IMR-90 (cell line): ENCODE measurements around the gene MMP2. TPM values are rescaled to one million over a fixed set of nuclear protein-coding genes. Genes with fewer than 3 reads are reported as not detected.

Experiments used
- ATAC-seq: fragments of 200-7000 bp; cut with Tn5 transposase; 2 replicates; pipeline ENCODE4 v1.9.1; 2020; ENCODE audit warnings: low read depth, mild to moderate bottlenecking, moderate library complexity
- BruUV-seq: library from RNA; stranded (reverse); fragments of 400-500 nt; replicated peaks from 2 replicates; lab custom pipeline; 2021; lab: Mats Ljungman, UMichigan
- CTCF ChIA-PET: fragments of 300-600 bp; formaldehyde crosslinking; extraction: SDS; loops from one replicate; lab custom pipeline; 2021; ENCODE audit warnings: antibody characterized with exemption; lab: Yijun Ruan, JAX
- POLR2A ChIA-PET: fragments of 300-600 bp; sonication (Branson Sonifier 250); formaldehyde crosslinking; loops from one replicate; lab custom pipeline; 2022; ENCODE audit warnings: antibody characterized with exemption; ENCODE audit not compliant: unreplicated experiment; lab: Charles Lee
- DNase-seq: peaks from one replicate; pipeline ENCODE4 v3.0.0; 2013
- H2AFZ ChIP-seq: replicated peaks from 2 replicates; pipeline ENCODE3; 2013; ENCODE audit warnings: low read length, mild to moderate bottlenecking; ENCODE audit not compliant: poor library complexity
- H2AK5ac ChIP-seq: 2 replicates; pipeline ENCODE4 v1.6.1; 2013; ENCODE audit warnings: low read depth, low read length, inconsistent platforms
- H2AK9ac ChIP-seq: replicated peaks from 2 replicates; pipeline ENCODE3; 2013; ENCODE audit warnings: mild to moderate bottlenecking, low read depth, low read length, moderate library complexity; ENCODE audit not compliant: poor library complexity
- H2BK120ac ChIP-seq: 2 replicates; pipeline ENCODE4 v1.6.1; 2013; ENCODE audit warnings: low read depth, low read length, inconsistent platforms
- H2BK15ac ChIP-seq: 3 replicates; pipeline ENCODE4 v1.6.1; 2013; ENCODE audit warnings: low read depth, low read length, inconsistent platforms
- H2BK20ac ChIP-seq: 2 replicates; pipeline ENCODE4 v1.6.1; 2013; ENCODE audit warnings: low read depth, mild to moderate bottlenecking, inconsistent platforms, low read length, moderate library complexity
- H2BK5ac ChIP-seq: 2 replicates; pipeline ENCODE4 v1.6.1; 2013; ENCODE audit warnings: mild to moderate bottlenecking, low read depth, low read length, inconsistent platforms; ENCODE audit not compliant: poor library complexity, severe bottlenecking
- H3K14ac ChIP-seq: replicated peaks from 2 replicates; pipeline ENCODE4 v1.6.1; 2013; ENCODE audit warnings: low read depth, low read length, inconsistent platforms
- H3K18ac ChIP-seq: 2 replicates; pipeline ENCODE4 v1.6.1; 2013; ENCODE audit warnings: low read depth, low read length, control low read depth
- H3K23ac ChIP-seq: 2 replicates; pipeline ENCODE4 v1.6.1; 2013; ENCODE audit warnings: low read depth, low read length, inconsistent platforms
- H3K27ac ChIP-seq: 2 replicates; pipeline ENCODE4 v1.5.1; 2013; ENCODE audit warnings: mild to moderate bottlenecking, control low read depth, low read length; ENCODE audit not compliant: insufficient read depth
- H3K27me3 ChIP-seq: 2 replicates; pipeline ENCODE4 v1.6.1; 2013; ENCODE audit warnings: low read length; ENCODE audit not compliant: control insufficient read depth, insufficient read depth
- H3K36me3 ChIP-seq: 2 replicates; pipeline ENCODE4 v1.6.1; 2013; ENCODE audit warnings: low read length, mixed read lengths; ENCODE audit not compliant: control insufficient read depth, insufficient read depth
- H3K4ac ChIP-seq: 2 replicates; pipeline ENCODE4 v1.6.1; 2013; ENCODE audit warnings: low read depth, low read length, inconsistent platforms
- H3K4me1 ChIP-seq: 2 replicates; pipeline ENCODE4 v1.6.1; 2013; ENCODE audit warnings: low read length, mixed read lengths; ENCODE audit not compliant: control insufficient read depth, insufficient read depth
- H3K4me2 ChIP-seq: 2 replicates; pipeline ENCODE4 v1.6.1; 2013; ENCODE audit warnings: low read depth, mild to moderate bottlenecking, control low read depth, low read length, moderate library complexity
- H3K4me3 ChIP-seq: 2 replicates; pipeline ENCODE4 v1.5.1; 2013; ENCODE audit warnings: low read depth, mild to moderate bottlenecking, control low read depth, low read length, moderate library complexity; ENCODE audit not compliant: insufficient read depth
- H3K56ac ChIP-seq: 2 replicates; pipeline ENCODE4 v1.6.1; 2013; ENCODE audit warnings: low read length, inconsistent platforms; ENCODE audit not compliant: insufficient read depth; ENCODE audit errors: extremely low read depth
- H3K79me1 ChIP-seq, 2 experiments: 2 replicates each; pipeline ENCODE4 v1.6.1; 2013; ENCODE audit warnings: low read length in 2 of 2, inconsistent platforms in 1 of 2, low read depth in 1 of 2
- H3K9ac ChIP-seq: 2 replicates; pipeline ENCODE4 v1.6.1; 2013; ENCODE audit warnings: low read depth, low read length, control low read depth
- H3K9me1 ChIP-seq: 2 replicates; pipeline ENCODE4 v1.6.1; 2013; ENCODE audit warnings: low read length, inconsistent platforms; ENCODE audit not compliant: insufficient read depth
- H3K9me3 ChIP-seq: 2 replicates; pipeline ENCODE4 v1.6.1; 2013; ENCODE audit warnings: low read length; ENCODE audit not compliant: control insufficient read depth, insufficient read depth
- H4K20me1 ChIP-seq: 2 replicates; pipeline ENCODE4 v1.6.1; 2013; ENCODE audit warnings: low read length, inconsistent platforms; ENCODE audit not compliant: insufficient read depth
- H4K5ac ChIP-seq: 2 replicates; pipeline ENCODE4 v1.6.1; 2013; ENCODE audit warnings: mild to moderate bottlenecking, low read depth, low read length, control low read depth
- H4K8ac ChIP-seq, 2 experiments: 2 replicates each; pipeline ENCODE4 v1.6.1; 2013; ENCODE audit warnings: low read depth in 2 of 2, low read length in 2 of 2, control low read depth in 1 of 2, inconsistent platforms in 1 of 2
- H4K91ac ChIP-seq: 2 replicates; pipeline ENCODE4 v1.6.1; 2013; ENCODE audit warnings: low read depth, low read length, inconsistent platforms; ENCODE audit not compliant: insufficient read depth
- BHLHE40 ChIP-seq: fragments of 150-350 bp; IDR thresholded peaks from 2 replicates; pipeline ENCODE4 v1.6.1; 2016; ENCODE audit warnings: mild to moderate bottlenecking, low read depth, low read length
- CEBPB ChIP-seq: IDR thresholded peaks from 2 replicates; pipeline ENCODE4 v1.6.1; 2012; ENCODE audit warnings: low read depth, low read length, improper control_type of control experiment
- FOS ChIP-seq: fragments of 150-350 bp; IDR thresholded peaks from 2 replicates; pipeline ENCODE4 v1.6.1; 2016; ENCODE audit warnings: low read depth, low read length
- MAFK ChIP-seq: IDR thresholded peaks from 2 replicates; pipeline ENCODE4 v1.6.1; 2012; ENCODE audit warnings: low read depth, low read length, improper control_type of control experiment
- MAZ ChIP-seq: IDR thresholded peaks from 2 replicates; pipeline ENCODE4 v1.6.1; 2012; ENCODE audit warnings: low read depth, mild to moderate bottlenecking, low read length, improper control_type of control experiment, moderate library complexity, borderline replicate concordance
- RFX5 ChIP-seq: IDR thresholded peaks from 2 replicates; pipeline ENCODE4 v1.8.0; 2012; ENCODE audit warnings: low read depth, mild to moderate bottlenecking, low read length, moderate library complexity
- WGBS, 2 experiments: methylation state at CpG; one replicate each; pipeline versions ENCODE4 v1.1.5 to v1.1.7; 2013; ENCODE audit warnings: missing lambda C conversion rate in 2 of 2; ENCODE audit not compliant: insufficient read length in 1 of 2; ENCODE audit errors: extremely low coverage in 2 of 2; 5-methylcytosine and 5-hydroxymethylcytosine counted together
- dilution Hi-C: fragments of 300-500 bp; cut with HindIII; formaldehyde crosslinking; loops from one replicate; pipeline ENCODE4 v1.14.3; 2018; ENCODE audit warnings: low sequenced_read_pairs; ENCODE audit not compliant: unreplicated experiment
- in situ Hi-C: fragments of 300-500 bp; cut with MboI; formaldehyde crosslinking; loops from 3 replicates; pipeline ENCODE4 v1.14.3; 2019; ENCODE audit warnings: low sequenced_read_pairs, inconsistent platforms, mixed read lengths
- intact Hi-C: fragments of 100-400 bp; cut with micrococcal nuclease; formaldehyde crosslinking; loops from 2 replicates; pipeline ENCODE4 v1.10.0; 2022
- polyA plus RNA-seq, 3 experiments: library from polyadenylated mRNA; depleted of rRNA; stranded (reverse); fragments of >200 nt; gene quantifications; 2 replicates each; pipeline ENCODE4 v1.2.3, GENCODE V29; 2012; ENCODE audit warnings: low replicate concordance in 1 of 3
- total RNA-seq: library from RNA; depleted of rRNA; stranded (reverse); fragments of >200 nt; gene quantifications from 2 replicates; pipeline ENCODE4 v1.2.3, GENCODE V29; 2012

MMP2 gene
- total and polyA plus RNA-seq, 2 of the 4 experiments (the other 2 are of a cell fraction): 240 to 574 TPM

DNA sequence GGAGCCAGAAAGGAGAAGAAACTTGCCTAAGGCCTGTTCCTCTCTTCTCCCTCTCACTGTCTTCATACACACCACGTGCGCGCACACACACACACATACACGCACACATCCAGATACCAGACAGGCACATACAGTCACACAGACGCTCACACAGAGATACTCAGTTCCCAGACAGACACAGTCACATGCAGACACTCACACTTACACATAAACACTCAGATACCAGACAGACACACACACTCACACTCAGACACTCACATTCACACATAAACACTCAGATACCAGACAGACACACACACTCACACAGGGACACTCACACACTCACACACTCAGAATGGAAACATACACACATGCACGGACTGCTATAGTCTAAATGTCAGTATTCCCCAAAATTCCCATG is 24.1 kb upstream of the MMP2 start:
- intact Hi-C loops: no loop called here
- Histone ChIP-seq H3K56ac (no peak overlapping the region), H3K14ac (no peak overlapping the region), H4K8ac (no peak overlapping the region), H3K27me3 (peaks cover 12% of the 10 kb centered on the region), H4K91ac (no peak overlapping the region), H4K5ac (no peak overlapping the region), H2AFZ (peak overlapping the region; percentile 14), H3K27ac (no peak overlapping the region), H2BK5ac (no peak overlapping the region), H3K4me1 (no peaks in the 10 kb centered on the region), H3K23ac (no peak overlapping the region), H3K4ac (no peak overlapping the region), H3K36me3 (no peaks in the 10 kb centered on the region), H3K4me3 (no peak overlapping the region), H2AK5ac (no peak overlapping the region), H3K4me2 (no peak overlapping the region), H3K9ac (no peak overlapping the region), H3K9me1 (no peaks in the 10 kb centered on the region), H2BK20ac (no peak overlapping the region), H3K79me1 (no peaks in the 10 kb centered on the region), H2BK120ac (no peak overlapping the region), H4K20me1 (no peaks in the 10 kb centered on the region), H3K18ac (no peak overlapping the region), H3K9me3 (no peaks in the 10 kb centered on the region), H2BK15ac (no peak overlapping the region), H2AK9ac (no peak overlapping the region)
- CTCF ChIA-PET: interaction anchor here (0.6 kb wide), 1 partner anchor 47 kb away, joined by 4 read pairs; no protein-coding TSS in a partner anchor
- WGBS, 2 experiments: 0% methylated on average over 1 of the region's 6 CpGs; no CpG with 5 or more reads in 1 of the 2 experiments
- ATAC-seq (no peak), DNase-seq (no peak)
- in situ Hi-C loops: loop anchor here (25.0 kb wide), 1 partner anchor 857 kb away; no protein-coding TSS in a partner anchor
- dilution Hi-C loops: no loop called here
- POLR2A ChIA-PET: no interaction called here
- no peak for TF ChIP-seq FOS
- no peak for TF ChIP-seq MAFK
- no peak for TF ChIP-seq MAZ
- TF ChIP-seq CEBPB: no peak
- no peak for TF ChIP-seq RFX5
- no peak for TF ChIP-seq BHLHE40
- no TSS peak for BruUV-seq
